ENCODE results near the gene ADGRV1. TPM values are rescaled to one million over a fixed set of nuclear protein-coding genes. Genes with fewer than 3 reads are reported as not detected.

ADGRV1 gene
- total RNA-seq, 1 donor from 2014 or later: 0.13 TPM

DNA sequence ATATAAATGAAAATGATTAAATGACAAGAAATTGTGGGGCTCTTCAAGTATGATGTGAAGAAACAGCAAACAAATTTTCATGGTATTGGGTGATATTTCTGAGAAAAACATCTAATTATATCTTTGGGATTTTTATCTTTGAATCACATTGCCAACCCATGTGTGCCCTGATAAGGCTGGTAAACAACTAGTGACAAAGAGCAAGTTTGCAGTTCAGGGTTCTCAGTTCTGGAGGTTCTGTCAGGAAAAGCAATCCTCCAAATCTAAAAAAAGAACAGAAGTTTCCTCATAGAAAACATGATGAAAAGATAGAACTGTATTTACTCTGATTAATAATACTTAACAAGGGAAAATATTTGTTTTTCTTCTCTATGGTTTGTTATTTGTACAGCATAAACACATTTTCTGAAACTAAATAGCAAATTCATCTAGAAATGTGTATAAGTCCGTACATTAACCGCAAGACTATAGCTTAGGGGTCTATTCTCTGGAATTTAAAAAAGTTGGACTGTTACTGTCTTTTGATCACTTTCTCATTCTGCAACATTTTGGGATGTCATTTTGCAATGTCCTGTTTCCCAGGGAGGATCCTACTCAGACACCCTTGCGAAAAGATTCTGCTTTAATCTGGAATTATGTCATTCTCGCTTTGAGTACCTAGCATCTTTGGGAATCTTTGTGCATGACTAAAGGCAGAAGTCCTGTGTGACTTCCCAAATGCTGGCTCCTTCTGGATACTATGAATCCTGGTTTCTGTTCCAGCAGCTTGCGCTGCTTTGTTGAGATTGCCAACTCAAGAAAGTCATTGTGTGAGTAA is 308.5 kb downstream of the ADGRV1 start:
- peak in 1 of 2 donors; percentile 32 for DNase-seq (ENCODE audit: low read depth in 2 of 2)

- DNase-seq (ENCODE audit: low read depth in 2 of 2): no peak
These were observed 310.2 kb downstream of the ADGRV1 start for GRCh38 chr5:90868799-90869198.

DNA sequence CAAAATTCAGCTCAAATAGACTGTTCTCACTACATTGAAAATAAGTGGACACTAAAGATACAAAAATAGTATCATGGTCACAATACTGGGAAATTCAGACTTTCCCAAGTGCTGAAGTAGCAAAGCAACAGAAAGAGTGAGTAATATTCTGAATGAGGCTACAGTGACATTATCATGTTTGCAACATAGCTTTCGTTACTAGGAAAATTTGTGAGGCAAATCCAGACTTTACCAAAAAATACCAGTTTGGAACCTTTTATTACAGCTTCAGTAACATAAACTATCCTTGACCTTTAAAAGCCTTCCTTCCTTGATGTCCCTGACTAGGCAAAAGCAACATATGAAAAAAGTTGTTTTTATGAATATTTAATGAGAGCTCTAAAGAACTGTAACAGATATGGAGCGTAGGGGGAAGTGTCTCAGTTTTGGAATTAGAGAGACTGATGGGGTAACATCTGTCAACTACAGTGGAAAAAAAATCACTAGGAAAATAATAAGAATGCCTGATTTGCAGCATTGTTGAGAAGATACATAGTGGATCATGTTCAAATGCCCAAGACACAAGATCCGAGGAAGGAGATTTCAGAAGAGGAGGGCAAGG is 312.9 kb downstream of the ADGRV1 start:
- DNase-seq (ENCODE audit: low read depth in 2 of 2): peak; percentile 37 to 81

GRCh38 chr5:90873033-90873517 is 314.5 kb downstream of the ADGRV1 start:
- no peak for DNase-seq (ENCODE audit: low read depth in 2 of 2)

GRCh38 chr5:90874066-90874465 is 315.5 kb downstream of the ADGRV1 start:
- no peak for DNase-seq (ENCODE audit: low read depth in 2 of 2)

GRCh38 chr5:90875456-90875855 is 316.9 kb downstream of the ADGRV1 start:
- DNase-seq (ENCODE audit: low read depth in 2 of 2): no peak

- DNase-seq (ENCODE audit: low read depth in 2 of 2): no peak
These were observed 317.8 kb downstream of the ADGRV1 start for GRCh38 chr5:90876366-90876765.

- DNase-seq (ENCODE audit: low read depth in 2 of 2): no peak
These were observed 318.5 kb downstream of the ADGRV1 start for GRCh38 chr5:90877049-90877448.

DNA sequence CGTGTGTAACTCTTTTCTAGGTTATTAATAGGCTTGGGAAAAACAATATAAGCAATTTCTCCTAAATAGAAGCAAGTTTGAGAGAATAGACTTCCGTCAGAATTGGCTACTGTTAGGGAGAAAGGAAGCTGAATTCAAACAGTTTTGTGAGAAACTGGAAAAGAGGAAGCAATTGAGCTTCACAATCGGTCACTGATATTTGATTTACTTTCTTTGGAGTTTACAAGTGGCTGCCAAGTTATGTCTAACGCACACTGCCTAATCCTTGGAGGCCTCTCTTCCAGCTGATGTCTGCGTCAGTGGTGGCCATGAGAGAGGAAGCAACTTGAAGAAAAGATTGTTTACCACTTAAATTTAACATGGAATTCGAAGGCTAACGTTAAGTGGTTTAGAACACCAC is 319.5 kb downstream of the ADGRV1 start:
- peak in 1 of 2 donors; percentile 82 for DNase-seq (ENCODE audit: low read depth in 2 of 2)

GRCh38 chr5:90878549-90879196 is 320.1 kb downstream of the ADGRV1 start:
- DNase-seq (ENCODE audit: low read depth in 2 of 2): peak in 1 of 2 donors; percentile 80

GRCh38 chr5:90881626-90882150 is 323.1 kb downstream of the ADGRV1 start:
- DNase-seq (ENCODE audit: low read depth in 2 of 2): no peak

- no peak for DNase-seq (ENCODE audit: low read depth in 2 of 2)
These were observed 323.9 kb downstream of the ADGRV1 start for GRCh38 chr5:90882448-90882847.

DNA sequence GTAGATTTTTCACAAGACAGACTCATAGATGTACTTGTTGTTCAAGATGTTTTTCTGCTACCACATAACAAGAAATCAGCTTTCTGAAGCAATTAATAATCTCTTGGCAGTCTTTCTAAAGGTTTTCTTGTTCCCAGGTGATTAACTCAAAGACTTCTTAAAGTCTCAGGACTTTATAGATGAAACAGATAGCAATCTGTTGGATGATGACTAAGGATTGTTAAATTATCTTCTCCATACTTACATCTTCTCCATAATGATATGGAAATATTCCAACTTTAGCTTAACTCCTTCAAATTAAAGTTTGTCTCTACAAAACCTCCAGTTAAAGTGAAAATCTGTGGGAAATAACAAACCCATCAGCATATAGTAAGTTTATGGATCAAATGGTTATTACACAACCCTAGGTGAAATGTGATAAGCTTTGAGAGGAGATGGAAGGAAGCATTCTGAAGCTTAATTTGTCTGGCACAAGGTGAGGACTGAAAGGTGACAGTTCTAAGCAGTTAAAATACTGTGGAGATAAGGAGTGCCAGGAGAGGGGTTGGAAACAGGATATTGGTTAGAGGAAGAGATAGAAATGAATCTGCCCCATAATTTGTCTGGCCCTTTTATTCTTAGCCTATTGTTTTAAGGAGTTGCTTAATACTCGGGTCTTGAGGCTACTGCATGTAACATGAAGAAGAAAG is 326.7 kb downstream of the ADGRV1 start:
- no peak for DNase-seq (ENCODE audit: low read depth in 2 of 2)

- no peak for DNase-seq (ENCODE audit: low read depth in 2 of 2)
These were observed 327.8 kb downstream of the ADGRV1 start for GRCh38 chr5:90886381-90886780.

DNA sequence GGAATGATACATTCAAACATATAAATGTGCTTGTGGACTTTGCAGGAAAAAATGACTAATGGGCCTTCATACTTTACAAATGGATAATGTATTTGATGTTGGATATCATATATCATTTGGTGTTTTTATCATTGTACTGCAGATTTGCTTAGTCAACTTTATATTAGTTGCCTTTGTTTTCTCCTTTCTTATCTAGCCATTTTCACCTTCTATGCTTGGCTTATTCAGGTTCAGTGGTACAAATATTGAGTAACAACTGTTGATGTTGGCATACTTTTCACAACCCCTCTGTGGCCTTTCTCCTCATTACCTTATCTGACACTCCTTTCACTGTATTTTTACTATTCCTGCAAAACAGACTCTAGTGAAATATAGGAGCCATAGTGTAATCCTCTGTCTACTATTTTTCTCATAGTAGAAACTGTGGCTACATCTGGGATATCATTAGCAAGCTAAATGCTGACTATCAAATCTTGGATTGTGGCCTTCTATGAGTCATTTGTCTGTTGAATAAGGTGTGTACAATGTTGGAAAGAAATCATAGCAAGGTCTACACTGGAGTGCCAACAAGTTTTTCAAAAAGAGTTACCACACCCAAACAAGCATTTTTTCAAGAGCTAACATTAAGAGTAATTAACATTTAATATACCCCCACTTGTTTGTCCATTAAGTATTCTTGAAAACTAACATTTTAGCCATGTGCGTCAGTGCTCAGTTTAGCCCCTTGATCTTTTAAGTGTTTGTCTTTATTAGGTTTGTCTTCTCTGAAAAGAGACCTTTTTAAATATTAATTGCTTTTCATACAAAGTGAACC is 330.1 kb downstream of the ADGRV1 start:
- peak; percentile 86 to 91 for DNase-seq (ENCODE audit: low read depth in 2 of 2)

DNA sequence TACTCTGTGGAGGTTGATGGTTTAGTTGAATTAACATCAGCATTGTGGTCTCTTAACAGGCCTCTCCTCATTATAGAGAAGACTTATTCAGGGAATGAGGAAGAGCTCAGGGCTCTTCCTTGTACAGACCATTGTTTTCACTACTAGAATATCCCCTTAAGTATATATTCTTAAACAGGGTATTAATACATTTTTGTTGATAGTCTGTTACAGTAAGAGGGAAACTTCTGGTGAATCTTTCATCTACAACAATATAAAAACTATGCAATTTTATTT is 330.7 kb downstream of the ADGRV1 start:
- no peak for DNase-seq (ENCODE audit: low read depth in 2 of 2)

- peak in 1 of 2 donors; percentile 2 for DNase-seq (ENCODE audit: low read depth in 2 of 2)
These were observed 331.6 kb downstream of the ADGRV1 start for GRCh38 chr5:90890180-90890579.

- DNase-seq (ENCODE audit: low read depth in 2 of 2): no peak
These were observed 336.3 kb downstream of the ADGRV1 start for GRCh38 chr5:90894866-90895420.

DNA sequence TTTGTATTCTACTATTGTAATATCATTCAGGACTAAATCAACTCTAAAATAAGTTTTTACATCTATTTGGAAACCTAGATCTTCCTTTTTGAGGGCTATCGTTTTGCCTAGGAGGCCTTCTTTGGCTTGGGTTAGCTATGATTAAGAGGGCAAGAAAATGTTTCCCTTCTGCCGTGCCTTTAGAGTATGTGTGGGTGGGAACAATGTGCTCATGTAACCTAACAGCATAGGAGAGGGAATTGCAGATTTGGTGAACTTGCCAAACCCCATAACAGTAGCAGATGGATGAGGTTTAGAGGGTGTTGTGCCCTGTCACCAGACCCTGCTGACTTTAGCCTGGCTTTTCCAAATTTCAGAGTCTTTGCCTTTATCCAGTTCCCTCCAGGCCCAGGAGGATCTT is 339.0 kb downstream of the ADGRV1 start:
- DNase-seq (ENCODE audit: low read depth in 2 of 2): no peak

DNA sequence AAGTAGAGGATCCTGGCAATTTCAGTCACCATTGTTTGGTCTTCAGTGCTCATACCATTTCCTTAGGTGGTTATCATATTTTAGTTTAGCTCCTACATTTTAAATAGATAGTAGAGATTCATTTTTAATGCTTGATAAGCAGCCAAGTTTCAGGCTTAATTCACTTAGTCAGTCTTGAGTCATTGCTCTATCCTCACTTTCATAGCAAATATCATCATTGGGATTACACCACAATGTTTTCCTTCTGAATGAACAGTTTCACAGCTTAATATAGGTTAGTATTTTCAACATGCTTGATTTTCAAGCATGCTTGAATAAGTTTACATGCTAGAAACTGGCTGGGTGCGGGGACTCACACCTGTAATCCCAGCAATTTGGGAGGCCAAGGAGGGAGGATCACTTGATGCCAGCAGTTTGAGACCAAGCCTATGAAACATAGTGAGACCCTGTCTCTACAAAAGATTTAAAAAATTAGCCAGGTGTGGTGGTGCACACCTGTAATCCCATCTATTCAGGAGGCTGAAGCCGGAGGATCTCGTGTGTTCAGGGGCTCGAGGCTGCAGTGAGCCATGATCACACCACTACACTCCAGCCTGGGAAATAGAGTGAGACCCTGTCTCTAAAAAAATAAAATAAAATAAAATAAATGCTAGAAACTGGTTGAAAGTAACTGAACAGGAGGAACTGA is 339.9 kb downstream of the ADGRV1 start:
- DNase-seq (ENCODE audit: low read depth in 2 of 2): no peak
